Left colon (tissue), 2 donors: Measurements from ENCODE around the gene B4GALT7. TPM values are rescaled to one million over a fixed set of nuclear protein-coding genes. Genes with fewer than 3 reads are reported as not detected.
"Not testable (repeated sequence)": the region's sequence is repeated elsewhere in the genome, so short reads cannot be mapped to it uniquely, and the experiment has no call there.

Experiments used
- ATAC-seq: fragments of 200-7000 bp; cut with Tn5 transposase; one replicate; pipeline ENCODE4 v1.9.1; 2020; ENCODE audit warnings: mild to moderate bottlenecking, moderate library complexity
- DNase-seq, 2 donors: peaks; one replicate each; pipeline ENCODE4 v3.0.0-alpha.2; 2020
- intact Hi-C, 2 donors: fragments of 100-400 bp; cut with DNase I in 1 of 2; cut with micrococcal nuclease in 1 of 2; formaldehyde crosslinking; loops; one replicate each; pipeline versions ENCODE4 v1.11.2 to v1.14.0; 2022; cut with DNase I, micrococcal nuclease
- long read RNA-seq: library from polyadenylated mRNA; unstranded; transcript quantifications from one replicate; pipeline ENCODE4 v2.0.0, GENCODE V29; 2021
- total RNA-seq, 2 donors: library from RNA; stranded (reverse); fragmentation: NEBNext Ultra II Directional; extraction: Animal tissue kit (Norgen Biotek cat#: 25700); gene quantifications; one replicate each; pipeline ENCODE4 v1.2.1, GENCODE V29; 2021
- donor health status: DM: no; HTN: no; CAD: no.
- donor health status: DM: yes; HTN: yes; CAD: no.

The B4GALT7 gene, protein sequence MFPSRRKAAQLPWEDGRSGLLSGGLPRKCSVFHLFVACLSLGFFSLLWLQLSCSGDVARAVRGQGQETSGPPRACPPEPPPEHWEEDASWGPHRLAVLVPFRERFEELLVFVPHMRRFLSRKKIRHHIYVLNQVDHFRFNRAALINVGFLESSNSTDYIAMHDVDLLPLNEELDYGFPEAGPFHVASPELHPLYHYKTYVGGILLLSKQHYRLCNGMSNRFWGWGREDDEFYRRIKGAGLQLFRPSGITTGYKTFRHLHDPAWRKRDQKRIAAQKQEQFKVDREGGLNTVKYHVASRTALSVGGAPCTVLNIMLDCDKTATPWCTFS
- total RNA-seq = 10 to 100 TPM; 17.5 to 21.9 TPM
- long read RNA-seq, transcript B4GALT7-201 (6 exons, 1,747 nt) = major isoform, 17 of 22 reads
- long read RNA-seq, partial matches to known transcripts = 1 of 22 reads
- long read RNA-seq, other reads (novel, unspliced or antisense) = 3 of 22 reads

DNA sequence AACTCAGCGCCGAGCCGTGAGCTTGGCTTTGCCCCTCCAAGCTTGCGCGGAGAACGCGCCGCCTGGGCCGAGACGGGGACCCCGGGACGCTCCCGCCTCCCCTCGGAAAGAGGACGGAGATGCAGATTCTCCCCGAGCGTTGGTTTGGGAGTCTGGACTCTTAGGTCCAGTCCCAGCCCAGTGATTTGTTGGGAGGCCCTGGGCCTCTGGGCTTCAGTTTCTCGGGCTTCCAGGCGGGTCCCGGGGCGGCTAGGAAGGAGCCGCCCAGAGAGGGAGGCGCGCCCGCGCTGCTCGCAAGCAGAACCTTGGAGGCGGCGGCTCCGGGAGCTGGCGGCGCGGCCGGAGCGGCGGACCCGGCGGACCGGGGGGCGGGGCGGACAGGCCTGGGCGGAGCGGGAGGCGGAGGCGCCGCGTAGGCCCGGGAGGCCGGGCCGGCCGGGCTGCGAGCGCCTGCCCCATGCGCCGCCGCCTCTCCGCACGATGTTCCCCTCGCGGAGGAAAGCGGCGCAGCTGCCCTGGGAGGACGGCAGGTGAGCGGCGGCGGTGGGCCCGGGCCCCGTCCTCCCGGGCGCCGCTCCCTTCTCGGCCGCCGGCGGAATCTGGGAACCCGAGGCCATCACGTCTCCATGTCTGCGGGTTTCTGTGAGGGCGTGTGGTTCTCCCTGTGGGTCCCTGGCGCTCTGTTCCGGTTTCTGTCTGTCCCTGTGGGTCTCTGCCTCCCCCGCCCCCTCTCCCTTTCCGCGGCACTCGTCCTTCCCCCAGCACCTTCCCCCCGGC is at the start of gene B4GALT7:
Gene B4GALT7, plus strand, starts transcription at position 402 of the 777 bp plus-strand sequence. Its CDS starts 79 bp downstream, at position 481.
- intact Hi-C loops = no loop called here
- DNase-seq (peak; percentile 79 to 92), ATAC-seq (peak; percentile 90)

DNA sequence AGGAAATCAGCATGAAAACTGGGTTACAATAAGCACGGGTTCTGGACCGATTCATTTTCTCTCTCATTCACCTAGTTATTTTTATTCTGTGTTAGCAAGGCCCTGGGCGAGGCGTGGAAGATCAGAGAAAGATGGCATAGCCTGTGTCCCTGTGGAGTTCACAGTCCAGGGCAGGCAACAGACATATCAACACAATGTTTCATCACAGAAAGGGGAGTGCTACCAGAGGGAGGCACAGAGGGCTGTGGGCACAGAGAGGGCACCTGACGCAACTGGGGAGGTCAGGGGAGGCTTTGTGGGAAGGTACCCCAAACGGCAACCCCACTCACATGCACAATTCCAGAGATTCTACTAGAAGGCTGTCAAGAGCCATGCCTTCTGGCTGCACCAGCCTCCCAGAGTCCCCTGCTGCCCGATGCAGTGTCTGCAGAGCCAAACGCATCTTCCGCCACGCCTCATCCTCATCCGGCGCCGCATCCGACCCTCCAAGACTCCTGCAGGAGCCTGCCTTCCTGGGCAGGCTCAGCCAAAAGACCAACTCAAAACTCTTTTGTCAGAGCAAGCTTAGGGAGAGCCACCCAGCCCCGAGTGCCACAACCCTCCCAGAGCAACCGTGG is 47.0 kb upstream of the B4GALT7 start:
- ATAC-seq (no peak), DNase-seq (peak in 1 of 2 donors; percentile 18)
- intact Hi-C loops = no loop called here

DNA sequence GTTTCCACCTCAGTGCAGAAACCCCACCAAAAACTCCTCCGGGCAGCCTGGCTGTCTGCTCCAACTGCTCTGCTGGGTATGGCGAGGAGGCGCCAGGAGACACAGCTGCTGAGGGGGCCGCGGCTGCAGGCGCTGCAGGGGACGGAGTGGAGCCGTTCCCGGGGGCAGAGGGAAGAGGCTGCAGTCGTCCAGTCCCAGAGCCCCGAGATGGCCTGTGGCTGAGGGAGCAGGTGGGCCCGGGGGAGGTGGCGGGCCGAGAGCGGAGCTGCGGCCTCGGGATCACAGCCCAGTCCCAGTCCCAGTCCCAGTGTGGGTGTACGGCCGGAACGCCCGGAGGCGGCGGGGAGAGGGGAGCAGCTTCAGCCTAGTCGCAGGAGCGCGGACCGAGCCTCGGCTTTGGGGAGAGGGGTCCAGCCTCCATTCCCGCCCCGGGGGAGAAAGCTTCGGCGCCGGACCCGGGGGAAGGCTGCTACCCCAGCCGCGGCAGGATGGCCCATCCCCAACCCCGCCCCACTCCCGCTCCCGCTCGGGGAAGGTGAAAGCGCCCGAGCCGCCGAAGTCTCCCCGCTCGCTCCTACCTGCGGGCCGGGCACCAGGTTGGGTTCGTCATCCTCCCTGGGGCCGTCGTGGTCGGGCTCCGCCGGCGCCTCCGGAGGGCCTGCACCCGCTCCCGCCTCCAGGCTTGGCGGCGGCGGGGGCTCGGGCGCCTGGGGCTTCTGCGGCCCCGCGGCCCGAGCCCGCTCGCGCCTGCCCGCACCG is 46.1 kb upstream of the B4GALT7 start:
- peak; percentile 60 for ATAC-seq
- peak; percentile 37 to 70 for DNase-seq
- intact Hi-C loops = no loop called here

DNA sequence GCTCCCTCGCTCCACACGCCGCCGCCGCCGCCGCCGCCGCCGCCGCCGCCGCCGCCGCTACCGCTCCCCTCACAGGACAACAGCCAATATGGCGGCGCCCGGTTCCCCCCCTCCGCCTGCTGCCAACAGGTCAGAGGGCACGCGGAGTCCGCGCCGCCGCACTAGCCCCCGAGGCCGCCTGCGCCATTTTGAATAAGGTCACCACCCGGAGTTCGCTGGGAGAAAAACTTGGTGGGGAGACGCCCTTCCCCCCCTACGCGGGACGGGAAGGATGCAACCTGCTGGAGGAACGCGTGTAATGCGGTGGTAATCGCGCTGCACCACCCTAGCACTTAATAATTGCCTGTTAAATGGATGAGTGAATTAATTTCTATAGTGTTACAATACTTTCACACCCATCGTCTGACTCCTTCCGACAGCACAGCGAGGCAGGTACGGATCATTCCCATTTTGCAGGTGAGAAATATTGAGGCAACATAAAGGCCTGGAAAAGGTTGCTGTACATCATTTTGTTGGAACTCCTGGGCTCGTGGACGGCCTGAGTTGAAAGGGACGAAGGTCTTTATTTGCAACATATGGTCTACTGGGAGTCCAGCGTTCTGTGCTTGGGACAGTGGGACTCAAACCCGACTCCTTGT is 45.3 kb upstream of the B4GALT7 start, which contains the start of gene FAM193B:
Gene FAM193B, minus strand, starts transcription at position 90 of the 638 bp plus-strand sequence. CDS start 105 bp downstream, outside the sequence.
- ATAC-seq = peak; percentile 94
- DNase-seq = peak; percentile 95 to 97
- intact Hi-C loops = no loop called here

DNA sequence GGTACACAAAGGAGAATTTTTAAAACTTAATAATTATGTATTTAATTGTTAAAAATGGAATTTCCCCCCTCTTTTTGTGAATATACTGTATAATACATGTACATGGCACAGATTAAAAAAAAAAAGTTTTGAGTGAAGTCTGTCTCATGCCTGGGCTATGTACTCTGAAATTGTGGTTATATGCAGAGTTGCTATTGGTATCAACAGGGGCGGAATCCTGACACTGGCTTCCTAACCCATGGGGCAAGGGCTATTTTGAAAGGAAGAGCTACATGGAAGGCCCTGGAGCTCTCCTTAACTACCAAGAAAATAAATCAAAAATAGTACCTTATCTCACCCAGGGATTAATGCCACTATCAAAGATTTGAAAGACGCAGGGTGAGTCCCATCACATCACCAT is 44.7 kb upstream of the B4GALT7 start:
- intact Hi-C loops = no loop called here
- no peak for DNase-seq
- ATAC-seq = no peak

- ATAC-seq = no peak
- intact Hi-C loops = no loop called here
- no peak for DNase-seq
Observed at GRCh38 chr5:177555665-177556064, 44.3 kb upstream of the B4GALT7 start.

DNA sequence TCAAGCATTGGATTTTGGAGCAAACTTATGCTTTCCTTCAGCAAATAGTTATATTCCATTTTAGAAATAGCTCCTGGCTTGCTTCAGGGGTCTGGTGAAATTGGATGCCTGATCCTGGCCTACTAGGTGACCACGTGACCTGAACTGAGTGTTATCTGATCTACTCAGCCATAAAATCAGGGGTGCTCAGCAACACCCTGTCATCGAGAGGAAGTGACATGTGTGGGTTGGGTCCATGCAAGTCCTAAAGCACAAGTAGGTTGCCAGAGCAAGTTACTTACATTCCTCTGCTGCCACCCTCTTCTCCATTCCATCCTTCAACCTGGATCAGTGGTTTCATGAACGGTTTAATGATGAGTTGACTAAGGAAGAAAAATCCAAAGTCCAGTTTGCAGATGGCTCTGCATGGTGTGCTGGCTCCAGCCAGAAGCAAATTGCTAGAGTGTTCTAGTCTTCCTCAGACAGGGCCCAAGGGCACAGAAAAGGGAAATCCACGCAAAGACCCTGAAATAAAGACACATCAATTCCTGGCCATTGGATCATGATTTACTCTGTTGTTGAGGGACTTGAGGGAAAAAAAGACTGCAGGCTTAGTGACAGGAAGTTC is 42.8 kb upstream of the B4GALT7 start:
- ATAC-seq (peak; percentile 55), DNase-seq (peak; percentile 19 to 42)
- intact Hi-C loops = no loop called here

DNA sequence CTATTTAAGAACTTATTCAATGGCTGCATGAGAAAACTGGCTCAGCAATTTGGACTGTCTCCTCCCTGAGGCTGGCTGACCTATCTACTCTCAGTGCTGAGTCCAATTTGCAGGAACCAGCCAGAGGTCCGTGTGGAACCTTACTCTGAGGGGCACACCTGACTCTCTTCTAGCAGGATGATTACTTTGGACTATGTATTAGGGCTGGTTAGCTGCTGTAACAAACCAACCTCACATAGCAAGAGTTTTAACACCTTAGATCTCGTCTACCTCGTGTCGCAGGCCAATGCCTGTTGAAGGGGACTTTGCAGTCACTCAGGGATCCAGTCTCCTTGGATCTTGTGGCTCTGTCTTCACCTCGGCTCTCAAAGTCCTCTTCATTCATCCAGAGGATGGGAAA is 42.1 kb upstream of the B4GALT7 start:
- no peak for ATAC-seq
- intact Hi-C loops = no loop called here
- no peak for DNase-seq

DNA sequence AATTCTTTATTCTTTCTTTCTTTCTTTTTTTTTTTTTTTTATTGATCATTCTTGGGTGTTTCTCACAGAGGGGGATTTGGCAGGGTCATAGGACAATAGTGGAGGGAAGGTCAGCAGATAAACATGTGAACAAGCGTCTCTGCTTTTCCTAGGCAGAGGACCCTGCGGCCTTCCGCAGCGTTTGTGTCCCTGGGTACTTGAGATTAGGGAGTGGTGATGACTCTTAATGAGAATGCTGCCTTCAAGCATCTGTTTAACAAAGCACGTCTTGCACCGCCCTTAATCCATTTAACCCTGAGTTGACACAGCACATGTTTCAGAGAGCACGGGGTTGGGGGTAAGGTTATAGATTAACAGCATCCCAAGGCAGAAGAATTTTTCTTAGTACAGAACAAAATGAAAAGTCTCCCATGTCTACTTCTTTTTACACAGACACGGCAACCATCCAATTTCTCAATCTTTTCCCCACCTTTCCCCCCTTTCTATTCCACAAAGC is 40.4 kb upstream of the B4GALT7 start:
- ATAC-seq, intact Hi-C loops, DNase-seq: not testable (repeated sequence)

DNA sequence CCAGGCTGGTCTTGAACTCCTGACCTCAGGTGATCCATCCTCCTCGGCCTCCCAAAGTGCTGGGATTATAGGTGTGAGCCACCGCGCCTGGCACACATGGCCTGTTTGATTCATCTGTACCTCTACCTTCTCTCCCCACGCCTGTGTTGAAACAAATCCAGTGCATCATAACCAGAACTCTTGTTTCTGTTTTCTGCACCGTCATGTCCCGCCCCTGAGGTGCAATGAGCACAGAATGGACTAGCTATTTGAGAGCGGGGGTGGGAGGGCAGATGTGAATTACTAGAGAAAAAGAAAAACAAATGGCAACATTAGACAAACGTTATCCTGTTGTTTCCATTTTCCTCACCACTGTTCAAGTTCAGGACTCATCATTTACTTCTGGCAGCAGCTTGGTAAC is 34.9 kb upstream of the B4GALT7 start:
- intact Hi-C loops = no loop called here
- DNase-seq (no peak), ATAC-seq (no peak)

DNA sequence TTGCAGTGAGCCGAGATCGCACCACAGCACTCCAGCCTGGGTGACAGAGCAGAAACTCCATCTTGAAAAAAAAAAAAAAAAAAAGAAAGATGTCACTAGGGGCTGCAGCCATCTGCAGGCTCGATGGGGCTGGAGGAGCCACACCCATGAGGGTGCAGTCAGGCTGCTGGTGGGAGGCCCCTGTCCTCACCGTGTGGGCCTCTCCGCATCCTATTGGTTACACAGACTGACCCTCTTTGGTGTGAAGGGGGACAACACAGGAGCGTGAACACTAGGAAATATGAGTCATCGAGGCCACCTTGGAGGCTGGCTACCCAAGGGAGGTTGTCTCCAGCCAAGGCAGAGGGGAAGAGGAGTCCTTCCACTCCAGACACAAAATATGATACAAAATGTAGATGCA is 31.6 kb upstream of the B4GALT7 start:
- intact Hi-C loops = no loop called here
- DNase-seq (no peak), ATAC-seq (no peak)

DNA sequence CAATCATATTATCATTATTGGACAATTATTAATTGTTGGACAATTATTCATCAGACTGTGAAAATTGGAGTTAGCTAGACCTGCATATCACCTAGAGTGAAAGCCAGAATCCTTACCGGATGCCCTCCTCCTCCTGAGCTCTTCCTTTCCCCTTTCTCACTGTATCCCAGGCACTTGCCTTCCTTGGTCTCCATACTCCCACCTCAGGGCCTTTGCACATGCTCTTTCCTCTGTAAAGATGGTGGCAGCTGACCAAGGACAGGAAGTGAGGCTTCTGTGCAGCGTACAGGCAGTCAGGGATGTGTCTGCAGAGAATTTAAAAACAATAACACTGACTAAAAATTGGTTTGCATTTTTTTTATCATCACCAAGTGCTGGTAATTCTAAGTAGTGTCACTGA is 30.0 kb upstream of the B4GALT7 start:
- intact Hi-C loops = no loop called here
- ATAC-seq (no peak), DNase-seq (no peak)

DNA sequence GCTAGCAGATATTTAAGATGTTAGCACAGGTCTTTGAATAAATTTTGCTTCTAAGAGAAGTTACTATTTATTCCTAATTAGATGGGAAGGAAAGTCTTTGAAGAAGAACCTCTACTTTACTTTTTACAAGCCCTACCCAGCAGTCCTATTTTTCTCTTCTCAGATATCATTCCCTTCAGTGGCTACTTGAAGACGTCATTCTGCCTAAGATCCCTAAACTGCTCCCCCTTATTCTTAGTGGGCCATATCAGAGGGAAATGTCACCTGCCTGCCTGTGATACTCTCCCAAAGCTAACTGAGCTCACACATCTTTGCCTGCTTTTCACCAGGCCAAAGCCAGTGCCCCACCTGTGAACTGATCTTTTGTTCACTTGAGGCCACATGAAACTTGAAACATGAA is 24.4 kb upstream of the B4GALT7 start:
- DNase-seq (no peak), ATAC-seq (no peak)
- intact Hi-C loops = no loop called here

- ATAC-seq = no peak
- intact Hi-C loops = no loop called here
Observed at GRCh38 chr5:177576169-177576568, 23.8 kb upstream of the B4GALT7 start.

DNA sequence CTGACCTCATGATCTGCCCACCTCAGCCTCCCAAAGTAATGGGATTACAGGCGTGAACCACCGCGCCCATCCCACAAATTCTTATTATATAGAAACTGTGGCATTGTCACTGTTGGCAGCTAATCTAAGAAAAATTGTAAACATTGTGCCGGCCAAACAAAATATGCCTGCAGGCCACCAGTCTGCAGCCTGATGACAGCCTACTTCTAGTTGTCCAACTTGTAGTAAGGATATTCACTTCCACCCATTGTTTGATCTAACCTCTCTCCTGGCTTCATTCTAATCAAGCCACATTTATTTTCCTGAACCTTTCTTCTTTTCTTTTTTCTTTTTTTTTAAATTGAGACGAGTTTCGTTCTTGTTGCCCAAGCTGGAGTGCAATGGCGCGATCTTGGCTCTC is 21.6 kb upstream of the B4GALT7 start:
- ATAC-seq (no peak), DNase-seq (no peak)
- intact Hi-C loops = no loop called here

More at GRCh38 chr5:177576169-177576568, 23.8 kb upstream of the B4GALT7 start:
- DNase-seq = no peak

GRCh38 chr5:177588413-177588909 is 11.5 kb upstream of the B4GALT7 start:
- DNase-seq = no peak
- no peak for ATAC-seq
- intact Hi-C loops = no loop called here

DNA sequence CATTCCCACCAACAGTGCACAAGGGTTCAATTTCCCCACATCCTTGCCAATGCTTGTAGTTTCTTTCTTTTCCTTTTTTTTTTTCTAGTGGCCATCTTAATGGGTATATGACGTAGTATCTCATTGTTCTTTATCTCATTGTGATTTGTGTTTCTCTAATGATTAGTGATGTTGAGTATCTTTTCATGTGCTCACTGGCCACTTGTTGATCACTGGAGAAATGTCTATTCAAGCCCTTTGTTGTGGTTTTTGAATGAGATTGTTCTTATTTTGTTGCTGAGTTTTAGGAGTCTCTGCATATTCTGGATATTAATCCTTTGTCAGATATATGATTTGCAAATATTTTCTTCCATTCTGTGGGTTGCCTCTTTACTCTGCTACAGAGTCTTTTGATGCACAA is 9.5 kb upstream of the B4GALT7 start:
- ATAC-seq = no peak
- intact Hi-C loops = no loop called here
- no peak for DNase-seq

DNA sequence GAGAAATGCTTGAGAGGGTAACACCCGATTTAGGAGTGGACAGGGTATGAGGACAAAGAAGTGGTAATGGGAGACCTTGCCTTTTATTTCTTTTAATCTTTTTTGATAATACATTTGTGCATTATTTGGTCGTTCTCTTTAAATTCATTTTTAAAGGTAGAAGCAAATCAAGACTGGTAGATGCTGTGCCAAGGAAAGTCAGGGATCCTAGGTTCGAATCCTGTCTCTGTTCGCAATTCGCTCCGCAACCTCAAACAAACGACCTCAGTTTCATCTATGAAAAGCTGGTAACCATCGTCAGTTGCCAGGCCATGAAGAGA is 8.3 kb upstream of the B4GALT7 start:
- no peak for ATAC-seq
- no peak for DNase-seq

More for the DNA sequence above, 8.3 kb upstream of the B4GALT7 start:
- intact Hi-C loops = no loop called here
